Skeletal muscle tissue (tissue), 4 donors: ENCODE data around the gene OSBPL1A. TPM values are rescaled to one million over a fixed set of nuclear protein-coding genes. Genes with fewer than 3 reads are reported as not detected.

Source experiments
- H3K27ac ChIP-seq: one replicate; pipeline ENCODE4 v1.7.0; 2013; ENCODE audit warnings: mild to moderate bottlenecking, low read depth, low read length, inconsistent platforms
- H3K27me3 ChIP-seq, 3 donors: one replicate each; pipeline ENCODE4 v1.7.0; 2013; ENCODE audit warnings: low read length in 3 of 3; ENCODE audit not compliant: control insufficient read depth in 3 of 3, insufficient read depth in 3 of 3
- H3K36me3 ChIP-seq, 3 donors: one replicate each; pipeline ENCODE4 v1.7.0; 2013; ENCODE audit warnings: low read length in 3 of 3; ENCODE audit not compliant: control insufficient read depth in 3 of 3, insufficient read depth in 3 of 3
- H3K4me1 ChIP-seq, 3 donors: one replicate each; pipeline ENCODE4 v1.7.0; 2013; ENCODE audit warnings: low read length in 3 of 3, mild to moderate bottlenecking in 3 of 3; ENCODE audit not compliant: control insufficient read depth in 3 of 3, insufficient read depth in 3 of 3
- H3K4me3 ChIP-seq, 3 donors: one replicate each; pipeline ENCODE4 v1.7.0; 2013; ENCODE audit warnings: low read length in 3 of 3
- H3K9ac ChIP-seq, 3 donors: one replicate each; pipeline ENCODE4 v1.7.0; 2013; ENCODE audit warnings: low read length in 3 of 3, mild to moderate bottlenecking in 3 of 3, moderate library complexity in 2 of 3, low read depth in 1 of 3
- H3K9me3 ChIP-seq, 3 donors: one replicate each; pipeline ENCODE4 v1.7.0; 2013; ENCODE audit warnings: low read length in 3 of 3; ENCODE audit not compliant: control insufficient read depth in 3 of 3
- total RNA-seq: library from RNA; depleted of rRNA; stranded (reverse); fragments of >200 nt; gene quantifications from one replicate; pipeline ENCODE4 v1.2.3, GENCODE V29; 2014
- donor health status: Osteomylitis.

Gene OSBPL1A
- total RNA-seq, 1 donor from 2014 or later, result 33.9 TPM

GRCh38 chr18:24189664-24190346 is 207.8 kb downstream of the OSBPL1A start:
- H3K9me3 ChIP-seq, result no peaks in the 10 kb centered on the region
- peaks cover 8 to 37% (median 24%) of the 10 kb centered on the region in 3 donors for H3K4me1 ChIP-seq
- peaks cover 0 to 2% (median 0%) of the 10 kb centered on the region in 3 donors for H3K36me3 ChIP-seq
- H3K27ac ChIP-seq, result no peak overlapping the region
- H3K27me3 ChIP-seq, result no peaks in the 10 kb centered on the region
- H3K9ac ChIP-seq, result no peak overlapping the region
- H3K4me3 ChIP-seq, result no peak overlapping the region

- H3K27me3 ChIP-seq, result no peaks in the 10 kb centered on the region
- H3K4me1 ChIP-seq, result peaks cover 8 to 37% (median 24%) of the 10 kb centered on the region in 3 donors
- peaks cover 0 to 2% (median 0%) of the 10 kb centered on the region in 3 donors for H3K36me3 ChIP-seq
- no peaks in the 10 kb centered on the region for H3K9me3 ChIP-seq
- no peak overlapping the region for H3K27ac ChIP-seq
- H3K9ac ChIP-seq, result no peak overlapping the region
- H3K4me3 ChIP-seq, result no peak overlapping the region
Observed at GRCh38 chr18:24189007-24189528, 208.6 kb downstream of the OSBPL1A start.

DNA sequence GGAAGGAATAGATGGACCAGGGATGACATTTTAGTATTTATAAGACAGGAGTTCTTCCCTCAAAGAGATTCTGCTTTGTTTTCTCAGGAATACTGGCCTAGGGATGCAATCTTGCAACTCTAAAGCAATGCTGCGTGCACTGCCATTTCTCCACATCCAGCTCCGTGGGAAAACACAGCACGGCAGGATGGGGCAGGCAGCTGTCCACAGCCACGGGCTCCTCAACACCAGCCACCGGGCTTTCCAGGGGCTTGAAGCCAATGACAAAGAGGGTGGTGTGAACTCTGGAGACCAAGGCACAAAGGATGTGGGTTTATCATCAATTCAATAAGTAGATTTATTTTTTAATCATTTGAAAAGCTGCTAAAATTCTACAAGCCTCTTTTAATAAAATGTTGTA is 209.5 kb downstream of the OSBPL1A start:
- H3K9me3 ChIP-seq, result no peaks in the 10 kb centered on the region
- no peak overlapping the region for H3K4me3 ChIP-seq
- H3K27ac ChIP-seq, result no peak overlapping the region
- H3K27me3 ChIP-seq, result no peaks in the 10 kb centered on the region
- no peak overlapping the region for H3K9ac ChIP-seq
- peaks cover 0 to 2% (median 0%) of the 10 kb centered on the region in 3 donors for H3K36me3 ChIP-seq
- peaks cover 8 to 37% (median 24%) of the 10 kb centered on the region in 3 donors for H3K4me1 ChIP-seq

DNA sequence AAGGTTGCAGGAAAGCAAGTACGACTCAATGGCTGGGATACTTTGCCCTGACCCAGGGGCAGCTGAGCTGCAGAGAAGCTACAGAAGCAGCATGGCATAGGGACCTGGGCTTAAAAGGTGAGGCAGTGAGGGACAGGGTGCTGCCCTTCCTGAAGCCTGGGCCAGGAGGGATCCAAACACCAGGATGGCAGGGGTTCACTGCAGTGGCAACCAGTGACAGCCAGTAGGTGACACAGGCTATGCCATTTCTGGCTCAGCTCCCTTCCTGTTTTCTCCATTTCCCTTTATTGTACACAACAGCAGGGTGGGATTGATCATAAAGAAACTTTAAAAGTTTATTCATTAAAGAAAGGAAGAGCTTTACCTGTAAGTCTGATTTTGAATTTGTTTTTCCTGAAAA is 209.9 kb downstream of the OSBPL1A start:
- no peaks in the 10 kb centered on the region for H3K27me3 ChIP-seq
- no peak overlapping the region for H3K27ac ChIP-seq
- H3K4me3 ChIP-seq, result no peak overlapping the region
- H3K9me3 ChIP-seq, result no peaks in the 10 kb centered on the region
- peaks cover 0 to 2% (median 0%) of the 10 kb centered on the region in 3 donors for H3K36me3 ChIP-seq
- no peak overlapping the region for H3K9ac ChIP-seq
- H3K4me1 ChIP-seq, result peaks cover 8 to 37% (median 24%) of the 10 kb centered on the region in 3 donors

- Histone ChIP-seq H3K27ac (no peak overlapping the region), H3K36me3 (peaks cover 0 to 4% (median 0%) of the 10 kb centered on the region in 3 donors), H3K27me3 (no peaks in the 10 kb centered on the region), H3K4me1 (peaks cover 8 to 32% (median 18%) of the 10 kb centered on the region in 3 donors), H3K9ac (no peak overlapping the region), H3K4me3 (no peak overlapping the region), H3K9me3 (no peaks in the 10 kb centered on the region)
Observed at GRCh38 chr18:24187049-24187448, 210.6 kb downstream of the OSBPL1A start.

DNA sequence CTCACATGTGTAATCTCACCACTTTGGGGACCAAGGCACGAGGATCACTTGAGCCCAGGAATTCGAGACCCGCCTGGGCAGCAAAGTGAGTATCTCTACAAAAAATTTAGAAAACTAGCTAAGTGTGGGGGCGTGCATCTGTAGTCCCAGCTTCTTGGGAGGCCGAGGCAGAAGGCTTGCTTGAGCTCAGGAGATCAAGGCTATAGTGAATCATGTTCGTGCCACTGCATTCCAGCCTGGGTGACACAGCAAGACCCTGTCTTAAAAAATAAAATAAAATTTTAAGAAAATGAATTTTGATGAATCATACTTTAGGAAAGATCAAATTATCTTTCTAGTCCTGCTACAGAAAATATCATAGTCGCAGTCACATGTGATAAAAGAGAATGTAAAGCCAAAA is 211.8 kb downstream of the OSBPL1A start:
- H3K27me3 ChIP-seq, result no peaks in the 10 kb centered on the region
- H3K9ac ChIP-seq, result no peak overlapping the region
- H3K4me3 ChIP-seq, result no peak overlapping the region
- no peaks in the 10 kb centered on the region for H3K9me3 ChIP-seq
- peaks cover 0 to 6% (median 2%) of the 10 kb centered on the region in 3 donors for H3K36me3 ChIP-seq
- peaks cover 3 to 26% (median 12%) of the 10 kb centered on the region in 3 donors for H3K4me1 ChIP-seq
- H3K27ac ChIP-seq, result no peak overlapping the region

DNA sequence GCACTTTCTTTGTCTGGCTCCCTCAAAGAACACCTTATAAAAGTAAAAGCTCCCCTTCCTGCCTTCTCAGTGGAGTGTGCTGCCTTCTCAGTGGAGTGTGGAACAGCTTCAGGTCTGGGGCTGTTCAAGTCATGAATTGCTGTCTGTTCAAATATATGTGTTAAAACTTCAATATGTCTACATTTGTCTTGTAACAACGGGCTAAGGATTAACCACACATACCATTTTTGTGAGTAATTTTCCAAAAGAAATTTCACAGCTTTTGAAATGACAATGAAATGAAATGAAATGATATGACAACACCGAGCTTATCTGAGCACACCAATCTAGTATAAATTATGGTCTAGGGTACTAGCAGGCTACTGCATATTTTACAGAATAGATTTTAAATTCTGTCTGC is 215.8 kb downstream of the OSBPL1A start:
- Histone ChIP-seq H3K9ac (no peak overlapping the region), H3K4me1 (no peaks in the 10 kb centered on the region), H3K9me3 (no peaks in the 10 kb centered on the region), H3K27ac (no peak overlapping the region), H3K27me3 (no peaks in the 10 kb centered on the region), H3K4me3 (no peak overlapping the region), H3K36me3 (peaks cover 0 to 16% (median 4%) of the 10 kb centered on the region in 3 donors)

GRCh38 chr18:24180048-24180447 is 217.6 kb downstream of the OSBPL1A start:
- Histone ChIP-seq H3K27ac (no peak overlapping the region), H3K36me3 (peaks cover 0 to 18% (median 4%) of the 10 kb centered on the region in 3 donors), H3K9ac (no peak overlapping the region)

GRCh38 chr18:24177499-24178133 is 220.0 kb downstream of the OSBPL1A start:
- Histone ChIP-seq H3K27me3 (no peaks in the 10 kb centered on the region), H3K4me3 (no peak overlapping the region), H3K36me3 (peaks cover 3 to 20% (median 4%) of the 10 kb centered on the region in 3 donors), H3K9me3 (no peaks in the 10 kb centered on the region), H3K27ac (no peak overlapping the region), H3K4me1 (no peaks in the 10 kb centered on the region), H3K9ac (no peak overlapping the region)

More at GRCh38 chr18:24180048-24180447, 217.6 kb downstream of the OSBPL1A start:
- Histone ChIP-seq H3K27me3 (no peaks in the 10 kb centered on the region), H3K4me3 (no peak overlapping the region), H3K4me1 (no peaks in the 10 kb centered on the region), H3K9me3 (no peaks in the 10 kb centered on the region)
